Right lobe of liver (tissue), 6 donors: ENCODE results near the gene PBOV1. TPM values are rescaled to one million over a fixed set of nuclear protein-coding genes. Genes with fewer than 3 reads are reported as not detected.

ENCODE experiments used
- ATAC-seq, 4 donors: fragments of 200-7000 bp; cut with Tn5 transposase; one replicate each; pipeline ENCODE4 v1.9.1; 2020; ENCODE audit warnings: mild to moderate bottlenecking in 4 of 4, moderate library complexity in 4 of 4
- DNase-seq, 3 donors: peaks; one replicate each; pipeline ENCODE4 v3.0.0-alpha.2; 2020
- H3K27ac ChIP-seq, 3 donors: fragments of 200-600 bp; one replicate each; pipeline ENCODE4 v1.8.0; 2022
- H3K27me3 ChIP-seq, 2 donors: fragments of 200-600 bp; one replicate each; pipeline ENCODE4 v1.8.0; 2022
- H3K36me3 ChIP-seq, 4 donors: fragments of 200-600 bp; sonication (generic) in 1 of 4; one replicate each; pipeline versions ENCODE4 v1.5.1 to v1.8.0; 2017 to 2022; ENCODE audit warnings: control low read depth in 1 of 4
- H3K4me1 ChIP-seq, 4 donors: fragments of 200-600 bp; sonication (generic) in 1 of 4; one replicate each; pipeline versions ENCODE4 v1.5.1 to v1.8.0; 2017 to 2022; ENCODE audit warnings: control low read depth in 1 of 4
- H3K4me3 ChIP-seq, 3 donors: fragments of 200-600 bp; one replicate each; pipeline ENCODE4 v1.8.0; 2022
- H3K9me3 ChIP-seq, 4 donors: fragments of 200-600 bp; sonication (generic) in 1 of 4; one replicate each; pipeline versions ENCODE4 v1.5.1 to v1.8.0; 2017 to 2022; ENCODE audit warnings: control low read depth in 1 of 4
- POLR2A ChIP-seq: fragments of 450-650 bp; IDR thresholded peaks from one replicate; pipeline ENCODE4 v1.6.1; 2017; ENCODE audit warnings: antibody characterized with exemption, mild to moderate bottlenecking
- WGBS: methylation state at CpG from one replicate; pipeline ENCODE4 v1.1.6; 2018; ENCODE audit warnings: low coverage, low lambda C conversion rate; ENCODE audit not compliant: insufficient coverage; ENCODE audit errors: missing lambda C conversion rate; 5-methylcytosine and 5-hydroxymethylcytosine counted together
- intact Hi-C, 2 donors: fragments of 100-400 bp; cut with DNase I; formaldehyde crosslinking; loops; one replicate each; pipeline versions ENCODE4 v1.11.2 to v1.14.1; 2022
- total RNA-seq, 6 experiments: library from RNA; depleted of rRNA in 2 of 6; stranded (reverse); fragments of >200 nt in 2 of 6; fragmentation: NEBNext Ultra II Directional in 3 of 6; extraction: Animal tissue kit (Norgen Biotek cat#: 25700) in 3 of 6; gene quantifications; one replicate each; pipeline versions ENCODE4 v1.1.0 to v1.2.4, GENCODE V29; 2016 to 2023
- TF ChIP-seq, protein P1 (sequence below), 4 donors: fragments of 200-600 bp in 3 of 4; fragments of 450-650 bp in 1 of 4; IDR thresholded peaks; one replicate each; pipeline versions ENCODE4 v1.5.1 to v1.8.0; 2016 to 2022; ENCODE audit warnings: antibody characterized with exemption in 4 of 4, mild to moderate bottlenecking in 2 of 4
- donor health status: DM: no; HTN: yes; CAD: no.
- donor health status: DM: no; HTN: no; CAD: no.
- donor health status: DM: no; HTN: no; CAD: no.
- donor health status: DM: no; HTN: yes; CAD: no.
- donor health status: DM: no; HTN: yes; CAD: no.

The PBOV1 gene
- total RNA-seq, 6 experiments from 2014 or later: not detected

DNA sequence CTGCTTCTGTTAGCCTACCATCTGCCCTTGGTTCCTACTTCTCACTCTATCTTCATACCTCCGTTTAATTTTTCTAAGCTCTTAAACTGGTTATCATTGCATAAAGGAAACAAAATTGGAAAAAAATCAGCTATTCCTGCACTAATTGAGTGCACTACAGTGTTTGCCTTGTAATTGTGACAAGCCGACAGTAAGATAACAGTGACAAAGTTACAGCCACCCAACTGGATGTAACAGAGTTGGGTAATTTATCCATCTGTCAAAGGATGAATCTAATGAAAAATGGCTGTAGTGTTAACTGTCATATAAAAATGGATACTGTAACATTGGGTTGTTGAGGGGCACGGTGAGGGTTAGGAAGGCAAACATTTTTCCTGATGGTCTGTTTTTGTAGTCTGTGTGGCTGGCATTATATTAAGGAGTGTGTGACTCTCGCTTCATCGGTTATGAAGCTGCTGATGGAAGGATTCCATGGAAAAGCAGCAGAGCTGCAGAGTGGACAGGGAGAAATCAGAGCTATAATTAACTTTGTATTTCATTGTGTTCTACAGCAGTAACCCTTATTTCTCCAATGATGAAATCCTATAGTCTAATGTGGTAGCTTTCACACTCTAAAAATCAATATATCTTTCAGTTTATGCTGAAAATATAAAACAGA lies 12.7 kb downstream of the PBOV1 start:
- intact Hi-C loops: no loop called here
- Histone ChIP-seq H3K4me3 (no peak overlapping the region), H3K4me1 (no peaks in the 10 kb centered on the region), H3K27me3 (no peaks in the 10 kb centered on the region), H3K9me3 (no peaks in the 10 kb centered on the region), H3K27ac (no peak overlapping the region), H3K36me3 (no peaks in the 10 kb centered on the region)
- DNase-seq (no peak), ATAC-seq (no peak)
- TF ChIP-seq POLR2A: no peak
- TF ChIP-seq, protein P1, sequence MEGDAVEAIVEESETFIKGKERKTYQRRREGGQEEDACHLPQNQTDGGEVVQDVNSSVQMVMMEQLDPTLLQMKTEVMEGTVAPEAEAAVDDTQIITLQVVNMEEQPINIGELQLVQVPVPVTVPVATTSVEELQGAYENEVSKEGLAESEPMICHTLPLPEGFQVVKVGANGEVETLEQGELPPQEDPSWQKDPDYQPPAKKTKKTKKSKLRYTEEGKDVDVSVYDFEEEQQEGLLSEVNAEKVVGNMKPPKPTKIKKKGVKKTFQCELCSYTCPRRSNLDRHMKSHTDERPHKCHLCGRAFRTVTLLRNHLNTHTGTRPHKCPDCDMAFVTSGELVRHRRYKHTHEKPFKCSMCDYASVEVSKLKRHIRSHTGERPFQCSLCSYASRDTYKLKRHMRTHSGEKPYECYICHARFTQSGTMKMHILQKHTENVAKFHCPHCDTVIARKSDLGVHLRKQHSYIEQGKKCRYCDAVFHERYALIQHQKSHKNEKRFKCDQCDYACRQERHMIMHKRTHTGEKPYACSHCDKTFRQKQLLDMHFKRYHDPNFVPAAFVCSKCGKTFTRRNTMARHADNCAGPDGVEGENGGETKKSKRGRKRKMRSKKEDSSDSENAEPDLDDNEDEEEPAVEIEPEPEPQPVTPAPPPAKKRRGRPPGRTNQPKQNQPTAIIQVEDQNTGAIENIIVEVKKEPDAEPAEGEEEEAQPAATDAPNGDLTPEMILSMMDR (IDR thresholded peaks at IDR 0.05): no peak
- WGBS: 56% methylated on average over 5 of the region's 5 CpGs

DNA sequence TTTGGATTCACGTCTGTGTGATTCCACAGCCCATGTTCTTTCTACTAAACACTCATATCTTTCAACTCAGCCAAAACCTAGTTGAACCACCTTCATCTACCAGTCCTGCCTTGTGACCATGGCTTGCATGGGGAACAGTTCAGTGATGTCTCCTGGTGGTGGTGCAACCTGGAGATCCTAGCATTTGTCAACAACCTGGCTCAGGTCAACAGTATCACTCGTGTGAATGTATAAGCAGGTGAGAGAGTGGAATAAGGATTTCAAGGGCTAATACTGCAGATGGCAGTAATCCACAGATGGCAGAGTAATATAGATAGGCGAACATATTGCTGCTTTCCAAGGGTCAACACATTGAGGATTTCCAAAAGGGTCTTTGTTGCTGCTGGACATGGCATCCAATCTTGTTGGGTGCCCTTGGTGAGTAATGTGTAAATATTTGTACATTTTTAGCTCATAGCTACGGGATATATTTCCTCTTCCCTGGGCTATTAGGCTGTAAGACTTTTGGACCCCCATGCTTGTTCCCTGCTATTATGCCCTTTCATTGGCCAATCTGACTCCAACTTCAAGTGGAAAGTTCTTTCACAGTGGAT lies 13.4 kb downstream of the PBOV1 start:
- Histone ChIP-seq H3K4me1 (no peaks in the 10 kb centered on the region), H3K27ac (no peak overlapping the region), H3K36me3 (no peaks in the 10 kb centered on the region), H3K4me3 (no peak overlapping the region), H3K27me3 (no peaks in the 10 kb centered on the region), H3K9me3 (no peaks in the 10 kb centered on the region)
- DNase-seq (no peak), ATAC-seq (no peak)
- TF ChIP-seq POLR2A: no peak
- TF ChIP-seq, protein P1 (IDR thresholded peaks at IDR 0.05): no peak
- 71% methylated on average over 4 of the region's 4 CpGs for WGBS
- intact Hi-C loops: no loop called here

GRCh38 chr6:138204303-138204702 lies 14.0 kb downstream of the PBOV1 start:
- no peaks in the 10 kb centered on the region for H3K36me3 ChIP-seq
- intact Hi-C loops: no loop called here
- no peak overlapping the region for H3K27ac ChIP-seq
- H3K4me3 ChIP-seq: no peak overlapping the region
- no peaks in the 10 kb centered on the region for H3K27me3 ChIP-seq
- no peaks in the 10 kb centered on the region for H3K4me1 ChIP-seq
- TF ChIP-seq POLR2A: no peak
- TF ChIP-seq, protein P1 (IDR thresholded peaks at IDR 0.05): no peak
- ATAC-seq (no peak), DNase-seq (no peak)
- no peaks in the 10 kb centered on the region for H3K9me3 ChIP-seq

DNA sequence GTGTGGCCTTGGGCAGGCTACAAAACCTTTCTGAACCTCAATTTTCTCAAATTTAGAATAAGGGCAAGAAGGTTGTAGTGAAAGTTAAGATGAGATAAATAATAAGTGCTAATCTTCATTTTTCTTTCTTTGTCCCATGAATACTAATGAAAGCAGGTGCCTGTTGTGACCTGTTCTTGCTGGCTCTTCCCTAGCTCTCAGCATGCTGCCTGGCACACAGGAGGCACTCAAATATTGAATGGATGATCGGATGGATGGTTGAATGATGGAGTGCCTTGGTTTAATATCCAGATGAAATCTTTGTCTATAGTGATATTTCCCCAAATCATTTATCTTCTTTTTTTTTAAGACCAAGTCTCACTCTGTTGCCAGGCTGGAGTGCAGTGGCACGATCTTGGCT lies 15.0 kb downstream of the PBOV1 start:
- H3K4me1 ChIP-seq: no peaks in the 10 kb centered on the region
- H3K9me3 ChIP-seq: no peaks in the 10 kb centered on the region
- H3K27ac ChIP-seq: no peak overlapping the region
- WGBS: 63% methylated on average over 1 of the region's 2 CpGs
- no peaks in the 10 kb centered on the region for H3K27me3 ChIP-seq
- no peaks in the 10 kb centered on the region for H3K36me3 ChIP-seq
- intact Hi-C loops: no loop called here
- TF ChIP-seq POLR2A: no peak
- TF ChIP-seq, protein P1 (IDR thresholded peaks at IDR 0.05): no peak
- no peak for DNase-seq
- ATAC-seq: no peak
- no peak overlapping the region for H3K4me3 ChIP-seq
